HCT116 (cell line): Measurements from ENCODE around the gene CCDC70. TPM values are rescaled to one million over a fixed set of nuclear protein-coding genes. Genes with fewer than 3 reads are reported as not detected.

ENCODE experiments used
- ATAC-seq: fragments of 200-7000 bp; cut with Tn5 transposase; 2 replicates; pipeline ENCODE4 v1.9.1; 2020; ENCODE audit warnings: mild to moderate bottlenecking, moderate library complexity
- BruUV-seq: library from RNA; stranded (reverse); fragments of 400-500 nt; replicated peaks from 2 replicates; lab custom pipeline; 2021; lab: Mats Ljungman, UMichigan
- CTCF ChIA-PET: fragments of 300-600 bp; sonication (Branson Sonifier 250); formaldehyde crosslinking; loops from one replicate; lab custom pipeline; 2021; ENCODE audit warnings: antibody characterized with exemption; lab: Charles Lee
- POLR2A ChIA-PET: fragments of 300-600, 350-600 bp; sonication (Branson Sonifier 250); formaldehyde crosslinking; loops from one replicate; lab custom pipeline; 2021; ENCODE audit warnings: antibody characterized with exemption; lab: Charles Lee
- RAD21 ChIA-PET, 2 experiments: fragments of 300-600 bp; sonication (Branson Sonifier 250); formaldehyde crosslinking; loops; one replicate each; lab custom pipeline; 2023; ENCODE audit warnings: low total read pairs in 2 of 2; ENCODE audit not compliant: uncharacterized antibody in 2 of 2, unreplicated experiment in 2 of 2, low non-redundant PET in 1 of 2; lab: Charles Lee
- DNase-seq: peaks from one replicate; pipeline ENCODE4 v3.0.0-alpha.2; 2010; ENCODE audit warnings: low read depth, low spot score
- H2AFZ ChIP-seq: fragments of 200-600 bp; shearing (Covaris generic), sonication (generic); 2 replicates; pipeline ENCODE4 v1.6.1; 2017; ENCODE audit warnings: low read depth, mixed run types, mixed read lengths, antibody characterized with exemption, low read length; ENCODE audit not compliant: poor library complexity, severe bottlenecking
- H3K27ac ChIP-seq: 2 replicates; pipeline ENCODE4 v1.5.1; 2012; ENCODE audit warnings: low read depth, low read length
- H3K27me3 ChIP-seq: fragments of 200-600 bp; sonication (generic); 2 replicates; pipeline ENCODE4 v1.6.1; 2016; ENCODE audit warnings: mixed run types, low read length, mixed read lengths; ENCODE audit not compliant: insufficient read depth
- H3K36me3 ChIP-seq, 2 experiments: fragments of 200-500 bp in 1 of 2; fragments of 200-600 bp in 1 of 2; sonication (Bioruptor generic) in 1 of 2; sonication (generic) in 1 of 2; 2 replicates each; pipeline versions ENCODE4 v1.5.1 to v1.6.1; 2014 to 2016; ENCODE audit warnings: low read length in 2 of 2, inconsistent platforms in 1 of 2, mixed read lengths in 1 of 2, mixed run types in 1 of 2; ENCODE audit not compliant: insufficient read depth in 2 of 2, control insufficient read depth in 1 of 2
- H3K4me1 ChIP-seq, 2 experiments: fragments of 200-600 bp in 1 of 2; sonication (generic) in 1 of 2; 2 replicates each; pipeline versions ENCODE4 v1.5.1 to v1.6.1; 2012 to 2017; ENCODE audit warnings: low read length in 2 of 2, inconsistent platforms in 1 of 2, mild to moderate bottlenecking in 1 of 2, mixed read lengths in 1 of 2, mixed run types in 1 of 2, moderate library complexity in 1 of 2; ENCODE audit not compliant: insufficient read depth in 2 of 2, control insufficient read depth in 1 of 2
- H3K4me2 ChIP-seq: fragments of 200-600 bp; sonication (generic); 2 replicates; pipeline ENCODE4 v1.6.1; 2017; ENCODE audit warnings: mixed run types, low read length, mixed read lengths
- H3K4me3 ChIP-seq, 2 experiments: fragments of 200-600 bp in 1 of 2; sonication (generic) in 1 of 2; replicated peaks in 1 of 2; 2 replicates each; pipeline ENCODE4 v1.5.1; 2011 to 2016; ENCODE audit warnings: low read length in 2 of 2, control low read depth in 1 of 2, low read depth in 1 of 2, mild to moderate bottlenecking in 1 of 2, mixed read lengths in 1 of 2, mixed run types in 1 of 2
- H3K79me2 ChIP-seq: fragments of 200-600 bp; sonication (generic); 2 replicates; pipeline ENCODE4 v1.6.1; 2017; ENCODE audit warnings: mild to moderate bottlenecking, mixed run types, low read length, moderate library complexity, mixed read lengths; ENCODE audit not compliant: insufficient read depth
- H3K9ac ChIP-seq: fragments of 200-600 bp; sonication (generic); 2 replicates; pipeline ENCODE4 v1.6.1; 2016; ENCODE audit warnings: low read length, mixed read lengths
- H3K9me2 ChIP-seq: fragments of 200-600 bp; sonication (generic), shearing (Covaris generic); 2 replicates; pipeline ENCODE4 v1.6.1; 2017; ENCODE audit warnings: mixed run types, mild to moderate bottlenecking, moderate library complexity; ENCODE audit not compliant: insufficient read depth
- H3K9me3 ChIP-seq, 2 experiments: fragments of 200-500 bp in 1 of 2; fragments of 200-600 bp in 1 of 2; sonication (Bioruptor generic) in 1 of 2; sonication (generic) in 1 of 2; 2 replicates each; pipeline ENCODE4 v1.6.1; 2014 to 2017; ENCODE audit warnings: low read length in 2 of 2, mixed read lengths in 2 of 2, inconsistent platforms in 1 of 2, low read depth in 1 of 2, mild to moderate bottlenecking in 1 of 2, mixed run types in 1 of 2, moderate library complexity in 1 of 2; ENCODE audit not compliant: control insufficient read depth in 1 of 2, insufficient read depth in 1 of 2
- H4K20me1 ChIP-seq: fragments of 200-600 bp; sonication (generic), shearing (Covaris generic); 2 replicates; pipeline ENCODE4 v1.6.1; 2017; ENCODE audit warnings: mixed run types, mild to moderate bottlenecking, moderate library complexity; ENCODE audit not compliant: insufficient read depth
- CBX3 ChIP-seq: IDR thresholded peaks from 2 replicates; pipeline ENCODE4 v1.6.1; 2012; ENCODE audit warnings: low read depth
- CEBPB ChIP-seq: IDR thresholded peaks from 2 replicates; pipeline ENCODE4 v1.6.1; 2012; ENCODE audit warnings: low read depth
- EGR1 ChIP-seq: IDR thresholded peaks from 2 replicates; pipeline ENCODE4 v1.6.1; 2012; ENCODE audit warnings: low read depth
- EZH2phosphoT487 ChIP-seq: fragments of 200-600 bp; IDR thresholded peaks from 2 replicates; pipeline ENCODE4 v1.6.1; 2018; ENCODE audit warnings: antibody characterized with exemption, borderline replicate concordance
- FOSL1 ChIP-seq: IDR thresholded peaks from 2 replicates; pipeline ENCODE4 v1.6.1; 2012; ENCODE audit warnings: low read depth
- JUND ChIP-seq: IDR thresholded peaks from 2 replicates; pipeline ENCODE4 v1.6.1; 2012
- POLR2A ChIP-seq: IDR thresholded peaks from 2 replicates; pipeline ENCODE4 v1.7.0; 2011; ENCODE audit warnings: borderline replicate concordance; ENCODE audit not compliant: insufficient read depth, insufficient read length; ENCODE audit errors: extremely low read depth
- RAD21 ChIP-seq: IDR thresholded peaks from 2 replicates; pipeline ENCODE4 v1.6.1; 2012; ENCODE audit warnings: low read depth, mild to moderate bottlenecking
- SP1 ChIP-seq: IDR thresholded peaks from 2 replicates; pipeline ENCODE4 v1.6.1; 2012; ENCODE audit warnings: low read depth
- SRF ChIP-seq: IDR thresholded peaks from 2 replicates; pipeline ENCODE4 v1.6.1; 2012; ENCODE audit warnings: low read depth
- TCF7L2 ChIP-seq: IDR thresholded peaks from 2 replicates; pipeline ENCODE4 v1.7.0; 2011; ENCODE audit warnings: borderline replicate concordance, inconsistent platforms; ENCODE audit not compliant: insufficient read depth, insufficient read length; ENCODE audit errors: extremely low read depth
- ZFX ChIP-seq: fragments of 450-650 bp; IDR thresholded peaks from 2 replicates; pipeline ENCODE4 v1.6.1; 2017
- intact Hi-C: fragments of 100-400 bp; cut with micrococcal nuclease; formaldehyde crosslinking; loops from 2 replicates; pipeline ENCODE4 v1.10.0; 2022
- total RNA-seq: library from RNA; stranded (reverse); gene quantifications from one replicate; pipeline ENCODE4 v1.2.1, GENCODE V29; 2021; ENCODE audit not compliant: unreplicated experiment
- TF ChIP-seq, protein P1 (sequence below): IDR thresholded peaks from 2 replicates; pipeline ENCODE4 v1.6.1; 2012
- TF ChIP-seq, protein P2 (sequence below), 3 experiments: fragments of 200-600 bp in 1 of 3; sonication (generic) in 1 of 3; IDR thresholded peaks in 2 of 3; conservative IDR thresholded peaks in 1 of 3; 2 replicates each; pipeline ENCODE4 v1.5.1; 2012 to 2017; ENCODE audit warnings: low read depth in 2 of 3, low read length in 2 of 3, antibody characterized with exemption in 1 of 3, borderline replicate concordance in 1 of 3, control low read depth in 1 of 3, mild to moderate bottlenecking in 1 of 3, mixed read lengths in 1 of 3, mixed run types in 1 of 3, moderate library complexity in 1 of 3; ENCODE audit not compliant: insufficient read depth in 1 of 3
- TF ChIP-seq, protein P3 (sequence below): IDR thresholded peaks from 2 replicates; pipeline ENCODE4 v1.6.1; 2012

Gene CCDC70
- total RNA-seq, 1 experiment from 2014 or later: not detected

DNA sequence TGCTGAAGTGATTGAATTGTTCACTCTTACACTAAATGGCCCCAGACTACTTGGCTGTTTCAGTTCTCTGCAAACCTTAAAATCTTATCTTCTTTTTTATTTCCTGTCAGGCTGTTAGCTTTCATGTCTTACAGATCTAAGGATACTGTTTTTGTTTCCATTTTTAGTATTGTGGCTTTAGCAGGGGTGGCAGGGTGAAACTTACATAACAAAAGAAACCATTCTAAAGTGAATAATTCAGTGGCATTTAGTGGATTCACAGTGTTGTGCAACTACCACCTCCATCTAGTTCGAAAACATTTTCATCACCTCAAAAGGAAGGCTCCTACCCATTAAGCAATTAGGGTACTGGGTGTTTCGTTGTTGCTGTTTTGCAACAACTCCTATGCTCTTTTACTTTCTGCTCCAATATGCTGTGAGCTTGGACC lies 36.6 kb upstream of the CCDC70 start:
- no peak overlapping the region for H3K4me3 ChIP-seq
- no peaks in the 10 kb centered on the region for H3K9me2 ChIP-seq
- H3K27ac ChIP-seq: no peak overlapping the region
- POLR2A ChIA-PET: no interaction called here
- H3K27me3 ChIP-seq: peaks cover 14% of the 10 kb centered on the region; the same call in 1 of the 2 replicates
- H2AFZ ChIP-seq: no peak overlapping the region
- RAD21 ChIA-PET: no interaction called here
- BruUV-seq: no TSS peak
- intact Hi-C loops: no loop called here
- TF ChIP-seq SP1 (no peak), EGR1 (no peak), RAD21 (no peak), TCF7L2 (no peak), CEBPB (no peak), EZH2phosphoT487 (no peak), SRF (no peak), JUND (no peak)
- TF ChIP-seq, protein P1, sequence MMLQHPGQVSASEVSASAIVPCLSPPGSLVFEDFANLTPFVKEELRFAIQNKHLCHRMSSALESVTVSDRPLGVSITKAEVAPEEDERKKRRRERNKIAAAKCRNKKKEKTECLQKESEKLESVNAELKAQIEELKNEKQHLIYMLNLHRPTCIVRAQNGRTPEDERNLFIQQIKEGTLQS: no peak
- no peak for DNase-seq
- no peak overlapping the region for H3K9ac ChIP-seq
- H3K36me3 ChIP-seq: no peaks in the 10 kb centered on the region
- CTCF ChIA-PET: no interaction called here
- no peaks in the 10 kb centered on the region for H3K9me3 ChIP-seq
- no peaks in the 10 kb centered on the region for H4K20me1 ChIP-seq
- H3K4me1 ChIP-seq: no peaks in the 10 kb centered on the region
- H3K4me2 ChIP-seq: no peak overlapping the region
- no peak for ATAC-seq
- H3K79me2 ChIP-seq: no peaks in the 10 kb centered on the region

DNA sequence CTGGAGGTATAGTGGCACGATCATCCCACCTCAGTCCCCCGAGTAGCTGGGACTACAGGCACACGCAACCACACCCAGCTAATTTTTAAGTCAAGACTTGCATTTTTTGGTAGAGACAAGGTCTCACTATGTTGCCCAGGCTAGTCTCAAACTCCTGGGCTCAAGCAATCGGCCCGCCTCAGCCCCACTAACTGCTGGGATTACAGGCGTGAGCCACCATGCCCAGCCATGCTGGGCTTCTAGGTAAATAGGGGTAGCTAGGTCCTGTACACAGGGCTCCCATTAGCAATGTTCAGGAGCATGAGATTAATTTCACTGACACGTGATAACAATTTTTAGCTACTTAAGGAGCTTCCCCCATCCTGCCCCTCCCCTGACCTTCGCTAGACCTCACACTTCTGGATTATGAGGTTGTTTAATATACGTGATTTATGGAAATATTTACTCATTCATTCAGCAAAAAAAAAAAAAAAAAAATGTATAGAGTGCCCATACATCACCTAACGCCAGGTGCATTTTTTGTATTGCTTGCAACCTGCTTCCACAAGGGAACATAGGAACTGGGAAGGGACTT lies 36.0 kb upstream of the CCDC70 start:
- Histone ChIP-seq H3K4me3 (no peak overlapping the region), H3K79me2 (no peaks in the 10 kb centered on the region), H3K9me3 (no peaks in the 10 kb centered on the region), H3K9ac (no peak overlapping the region), H3K27ac (no peak overlapping the region), H3K4me2 (no peak overlapping the region), H3K27me3 (peaks cover 11% of the 10 kb centered on the region; the same call in 1 of the 2 replicates), H2AFZ (no peak overlapping the region), H4K20me1 (no peaks in the 10 kb centered on the region), H3K36me3 (no peaks in the 10 kb centered on the region), H3K9me2 (no peaks in the 10 kb centered on the region), H3K4me1 (no peaks in the 10 kb centered on the region)
- BruUV-seq: no TSS peak
- DNase-seq (no peak), ATAC-seq (no peak)
- TF ChIP-seq CBX3 (no peak), ZFX (no peak), RAD21 (no peak), FOSL1 (no peak), CEBPB (no peak), EGR1 (no peak), SRF (no peak), POLR2A (no peak), SP1 (no peak)
- TF ChIP-seq, protein P2, sequence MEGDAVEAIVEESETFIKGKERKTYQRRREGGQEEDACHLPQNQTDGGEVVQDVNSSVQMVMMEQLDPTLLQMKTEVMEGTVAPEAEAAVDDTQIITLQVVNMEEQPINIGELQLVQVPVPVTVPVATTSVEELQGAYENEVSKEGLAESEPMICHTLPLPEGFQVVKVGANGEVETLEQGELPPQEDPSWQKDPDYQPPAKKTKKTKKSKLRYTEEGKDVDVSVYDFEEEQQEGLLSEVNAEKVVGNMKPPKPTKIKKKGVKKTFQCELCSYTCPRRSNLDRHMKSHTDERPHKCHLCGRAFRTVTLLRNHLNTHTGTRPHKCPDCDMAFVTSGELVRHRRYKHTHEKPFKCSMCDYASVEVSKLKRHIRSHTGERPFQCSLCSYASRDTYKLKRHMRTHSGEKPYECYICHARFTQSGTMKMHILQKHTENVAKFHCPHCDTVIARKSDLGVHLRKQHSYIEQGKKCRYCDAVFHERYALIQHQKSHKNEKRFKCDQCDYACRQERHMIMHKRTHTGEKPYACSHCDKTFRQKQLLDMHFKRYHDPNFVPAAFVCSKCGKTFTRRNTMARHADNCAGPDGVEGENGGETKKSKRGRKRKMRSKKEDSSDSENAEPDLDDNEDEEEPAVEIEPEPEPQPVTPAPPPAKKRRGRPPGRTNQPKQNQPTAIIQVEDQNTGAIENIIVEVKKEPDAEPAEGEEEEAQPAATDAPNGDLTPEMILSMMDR (IDR thresholded peaks at IDR 0.05 in 2 of 3, conservative IDR thresholded peaks at IDR 0.05 in 1 of 3; ENCODE audit: borderline replicate concordance in 1 of 3, insufficient read depth in 1 of 3, low read depth in 2 of 3, low read length in 2 of 3): no peak
- TF ChIP-seq, protein P3, sequence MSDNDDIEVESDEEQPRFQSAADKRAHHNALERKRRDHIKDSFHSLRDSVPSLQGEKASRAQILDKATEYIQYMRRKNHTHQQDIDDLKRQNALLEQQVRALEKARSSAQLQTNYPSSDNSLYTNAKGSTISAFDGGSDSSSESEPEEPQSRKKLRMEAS: no peak
- intact Hi-C loops: no loop called here
- POLR2A ChIA-PET: no interaction called here
- RAD21 ChIA-PET: no interaction called here
- CTCF ChIA-PET: interaction anchor here (1.6 kb wide), 1 partner anchor 19 kb away, joined by 4 read pairs; the partner anchor contains the start of gene TMEM272
